ENCODE data around the gene MTAP.

The MTAP gene

GRCh38 chr9:21966140-21966851 is 163.9 kb downstream of the MTAP start:
- H3K27ac ChIP-seq = no peak overlapping the region
- H3K4me3 ChIP-seq = no peak overlapping the region
- TF ChIP-seq CTCF (IDR thresholded peaks at IDR 0.05) = no peak
- no peak for DNase-seq (ENCODE audit: low spot score)

GRCh38 chr9:21967169-21967568 is 164.7 kb downstream of the MTAP start:
- H3K27ac ChIP-seq = no peak overlapping the region
- H3K4me3 ChIP-seq = no peak overlapping the region
- no peak for TF ChIP-seq CTCF (IDR thresholded peaks at IDR 0.05)
- DNase-seq (ENCODE audit: low spot score) = no peak

GRCh38 chr9:21967702-21968101 is 165.3 kb downstream of the MTAP start:
- Histone ChIP-seq H3K4me3 (no peak overlapping the region), H3K27ac (no peak overlapping the region)
- DNase-seq (ENCODE audit: low spot score) = no peak
- no peak for TF ChIP-seq CTCF (IDR thresholded peaks at IDR 0.05)

- TF ChIP-seq CTCF (IDR thresholded peaks at IDR 0.05) = no peak
- no peak for DNase-seq (ENCODE audit: low spot score)
- Histone ChIP-seq H3K27ac (no peak overlapping the region), H3K4me3 (peak overlapping the region; percentile 11)
Measured at GRCh38 chr9:21968331-21969010, 166.0 kb downstream of the MTAP start.

- H3K27ac ChIP-seq = no peak overlapping the region
- no peak for DNase-seq (ENCODE audit: low spot score)
- TF ChIP-seq CTCF (IDR thresholded peaks at IDR 0.05) = no peak
- no peak overlapping the region for H3K4me3 ChIP-seq
Measured at GRCh38 chr9:21969011-21969940, 166.8 kb downstream of the MTAP start.

GRCh38 chr9:21969951-21970799 is 167.7 kb downstream of the MTAP start:
- no peak for TF ChIP-seq CTCF (IDR thresholded peaks at IDR 0.05)
- no peak overlapping the region for H3K27ac ChIP-seq
- H3K4me3 ChIP-seq = no peak overlapping the region
- no peak for DNase-seq (ENCODE audit: low spot score)

Data from coronary artery (tissue), 2 donors.